HG02678 (cell line): ENCODE measurements around the gene C4orf50.

ENCODE experiments used
- ATAC-seq: cut with Tn5 transposase; IDR thresholded peaks from one replicate; pipeline ENCODE4 v1.9.1; 2021; ENCODE audit warnings: mild to moderate bottlenecking, moderate library complexity; ENCODE audit not compliant: unreplicated experiment

The C4orf50 gene

GRCh38 chr4:6044276-6044675 lies 26.0 kb upstream of the C4orf50 start:
- ATAC-seq: no peak

GRCh38 chr4:6043843-6044242 lies 25.6 kb upstream of the C4orf50 start:
- no peak for ATAC-seq

GRCh38 chr4:6043188-6043587 lies 25.0 kb upstream of the C4orf50 start:
- ATAC-seq: no peak

- ATAC-seq: no peak
These were observed 24.2 kb upstream of the C4orf50 start for GRCh38 chr4:6042293-6043063.

- no peak for ATAC-seq
These were observed 23.6 kb upstream of the C4orf50 start for GRCh38 chr4:6041800-6042199.

GRCh38 chr4:6038711-6039110 lies 20.5 kb upstream of the C4orf50 start:
- no peak for ATAC-seq

GRCh38 chr4:6035786-6036185 lies 17.6 kb upstream of the C4orf50 start:
- ATAC-seq: no peak

- ATAC-seq: no peak
These were observed 15.2 kb upstream of the C4orf50 start for GRCh38 chr4:6033381-6033780.

GRCh38 chr4:6032249-6033244 lies 14.3 kb upstream of the C4orf50 start:
- ATAC-seq: no peak

- no peak for ATAC-seq
These were observed 13.6 kb upstream of the C4orf50 start for GRCh38 chr4:6031846-6032245.

- ATAC-seq: no peak
These were observed 12.4 kb upstream of the C4orf50 start for GRCh38 chr4:6030679-6031078.

GRCh38 chr4:6029254-6029653 lies 11.0 kb upstream of the C4orf50 start:
- ATAC-seq: no peak

GRCh38 chr4:6028168-6028567 lies 9.9 kb upstream of the C4orf50 start:
- no peak for ATAC-seq

- ATAC-seq: no peak
These were observed 9.2 kb upstream of the C4orf50 start for GRCh38 chr4:6027392-6027791.

- ATAC-seq: no peak
These were observed 6.2 kb upstream of the C4orf50 start for GRCh38 chr4:6024313-6024960.

GRCh38 chr4:6023731-6024130 lies 5.5 kb upstream of the C4orf50 start:
- no peak for ATAC-seq

GRCh38 chr4:6022607-6023288 lies 4.5 kb upstream of the C4orf50 start:
- ATAC-seq: no peak

- ATAC-seq: no peak
These were observed 3.8 kb upstream of the C4orf50 start for GRCh38 chr4:6021831-6022606.

- no peak for ATAC-seq
These were observed 2.4 kb upstream of the C4orf50 start for GRCh38 chr4:6020613-6021012.
